HG02678 (cell line): ENCODE data around the gene UCN2.

Experiments
- ATAC-seq: cut with Tn5 transposase; IDR thresholded peaks from one replicate; pipeline ENCODE4 v1.9.1; 2021; ENCODE audit warnings: mild to moderate bottlenecking, moderate library complexity; ENCODE audit not compliant: unreplicated experiment

The UCN2 gene

GRCh38 chr3:48591886-48592518, 28.4 kb upstream of the UCN2 start:
- ATAC-seq = no peak

- no peak for ATAC-seq
Measured at GRCh38 chr3:48591436-48591835, 27.9 kb upstream of the UCN2 start.

- no peak for ATAC-seq
Measured at GRCh38 chr3:48588230-48588629, 24.6 kb upstream of the UCN2 start.

- ATAC-seq = no peak
Measured at GRCh38 chr3:48587686-48588085, 24.1 kb upstream of the UCN2 start.

GRCh38 chr3:48585411-48585810, 21.8 kb upstream of the UCN2 start:
- ATAC-seq = no peak

GRCh38 chr3:48584836-48585235, 21.3 kb upstream of the UCN2 start:
- no peak for ATAC-seq

- ATAC-seq = no peak
Measured at GRCh38 chr3:48581621-48582481, 18.3 kb upstream of the UCN2 start.

GRCh38 chr3:48576647-48577046, 13.1 kb upstream of the UCN2 start:
- ATAC-seq = no peak

GRCh38 chr3:48575366-48575765, 11.8 kb upstream of the UCN2 start:
- no peak for ATAC-seq

- no peak for ATAC-seq
Measured at GRCh38 chr3:48573973-48574585, 10.5 kb upstream of the UCN2 start.

- ATAC-seq = no peak
Measured at GRCh38 chr3:48572517-48572916, 8.9 kb upstream of the UCN2 start.

GRCh38 chr3:48571938-48572337, 8.4 kb upstream of the UCN2 start:
- no peak for ATAC-seq

GRCh38 chr3:48569808-48570450, 6.3 kb upstream of the UCN2 start:
- no peak for ATAC-seq

- no peak for ATAC-seq
Measured at GRCh38 chr3:48569400-48569799, 5.8 kb upstream of the UCN2 start.

- ATAC-seq = no peak
Measured at GRCh38 chr3:48568476-48568875, 4.9 kb upstream of the UCN2 start.

- ATAC-seq = no peak
Measured at GRCh38 chr3:48567500-48567899, 3.9 kb upstream of the UCN2 start.

- no peak for ATAC-seq
Measured at GRCh38 chr3:48567090-48567489, 3.5 kb upstream of the UCN2 start.

GRCh38 chr3:48566401-48566760, 2.8 kb upstream of the UCN2 start:
- ATAC-seq = no peak

- ATAC-seq = no peak
Measured at GRCh38 chr3:48565591-48566400, 2.2 kb upstream of the UCN2 start.

GRCh38 chr3:48565186-48565585, 1.6 kb upstream of the UCN2 start:
- no peak for ATAC-seq

GRCh38 chr3:48564667-48565066, 1.1 kb upstream of the UCN2 start:
- no peak for ATAC-seq
